ENCODE results near the gene PDE3A. TPM values are rescaled to one million over a fixed set of nuclear protein-coding genes. Genes with fewer than 3 reads are reported as not detected.

The PDE3A gene
- total RNA-seq, 1 donor from 2014 or later: 27.9 TPM

DNA sequence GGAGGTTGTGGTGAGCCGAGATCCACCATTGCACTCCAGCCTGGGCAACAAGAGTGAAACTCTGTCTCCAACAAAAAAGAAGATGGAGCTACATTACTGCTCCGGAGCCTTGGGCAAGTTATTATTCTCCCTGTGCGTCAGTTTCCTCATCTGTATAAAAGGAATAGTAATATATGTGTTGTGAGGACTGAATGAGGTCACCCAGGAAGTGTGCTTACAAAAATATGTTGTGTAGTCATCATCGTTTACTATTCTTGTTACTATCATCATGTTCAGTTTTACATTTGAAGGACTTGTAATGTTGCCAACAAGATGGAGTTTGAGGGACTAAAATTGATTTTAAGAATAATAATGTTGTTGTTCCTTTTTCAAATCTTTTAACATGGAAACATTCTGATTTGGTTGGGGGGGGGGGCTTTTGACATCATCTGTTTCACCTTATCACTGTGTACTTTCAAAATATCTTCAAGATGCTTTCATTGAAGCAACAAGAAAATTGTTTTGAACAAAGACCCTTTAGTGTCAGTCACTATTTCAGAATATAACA is 156.8 kb downstream of the PDE3A start:
- no peak for DNase-seq (ENCODE audit: low spot score)
- Mint-ChIP-seq H3K4me1 (ENCODE audit: low read depth) (peaks cover 61% of the 10 kb centered on the region), H3K4me3 (ENCODE audit: unreplicated experiment) (no peak overlapping the region), H3K27me3 (ENCODE audit: low read depth) (no peaks in the 10 kb centered on the region), H3K36me3 (ENCODE audit: low read depth) (peaks cover 2% of the 10 kb centered on the region), H3K27ac (ENCODE audit: unreplicated experiment) (peak overlapping the region; percentile 1), H3K9me3 (ENCODE audit: low read depth) (no peaks in the 10 kb centered on the region)
- TF ChIP-seq, protein P1, sequence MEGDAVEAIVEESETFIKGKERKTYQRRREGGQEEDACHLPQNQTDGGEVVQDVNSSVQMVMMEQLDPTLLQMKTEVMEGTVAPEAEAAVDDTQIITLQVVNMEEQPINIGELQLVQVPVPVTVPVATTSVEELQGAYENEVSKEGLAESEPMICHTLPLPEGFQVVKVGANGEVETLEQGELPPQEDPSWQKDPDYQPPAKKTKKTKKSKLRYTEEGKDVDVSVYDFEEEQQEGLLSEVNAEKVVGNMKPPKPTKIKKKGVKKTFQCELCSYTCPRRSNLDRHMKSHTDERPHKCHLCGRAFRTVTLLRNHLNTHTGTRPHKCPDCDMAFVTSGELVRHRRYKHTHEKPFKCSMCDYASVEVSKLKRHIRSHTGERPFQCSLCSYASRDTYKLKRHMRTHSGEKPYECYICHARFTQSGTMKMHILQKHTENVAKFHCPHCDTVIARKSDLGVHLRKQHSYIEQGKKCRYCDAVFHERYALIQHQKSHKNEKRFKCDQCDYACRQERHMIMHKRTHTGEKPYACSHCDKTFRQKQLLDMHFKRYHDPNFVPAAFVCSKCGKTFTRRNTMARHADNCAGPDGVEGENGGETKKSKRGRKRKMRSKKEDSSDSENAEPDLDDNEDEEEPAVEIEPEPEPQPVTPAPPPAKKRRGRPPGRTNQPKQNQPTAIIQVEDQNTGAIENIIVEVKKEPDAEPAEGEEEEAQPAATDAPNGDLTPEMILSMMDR (IDR thresholded peaks at IDR 0.05): no peak

DNA sequence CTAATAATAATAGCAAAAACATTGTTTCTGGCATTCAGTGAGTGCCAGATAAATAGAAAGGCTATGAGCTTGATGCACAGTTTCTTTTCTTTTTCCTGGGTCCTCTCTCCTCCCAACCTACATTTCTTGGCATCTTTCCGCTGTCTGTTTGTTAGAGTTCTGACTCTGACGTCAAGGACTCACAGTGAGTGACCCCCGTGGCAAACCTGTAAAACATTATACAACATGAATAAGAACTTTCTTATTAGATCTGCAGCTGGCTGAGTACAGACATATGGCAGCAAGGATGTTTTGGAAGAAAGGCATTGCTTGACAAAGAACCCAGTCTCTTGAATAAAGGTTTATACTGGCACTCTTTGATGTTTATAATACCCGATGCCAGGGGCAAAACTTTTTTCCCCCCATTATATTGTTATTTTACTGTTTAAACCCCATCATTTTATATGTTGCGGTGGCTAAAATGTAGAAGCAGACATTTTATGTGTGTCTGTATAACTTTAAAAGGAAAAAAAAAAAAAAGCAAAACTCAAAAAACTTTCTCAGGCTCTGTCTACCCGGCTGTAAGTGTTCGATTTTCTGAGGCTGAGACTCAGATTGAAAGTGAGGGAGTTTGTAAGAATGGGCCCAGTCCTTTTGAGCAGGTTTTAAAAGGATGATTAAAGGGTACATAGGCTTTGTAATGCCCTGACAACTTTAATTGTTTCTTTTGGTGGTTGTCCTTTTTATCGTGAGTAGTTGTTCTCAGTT is 159.3 kb downstream of the PDE3A start:
- no peaks in the 10 kb centered on the region for H3K9me3 Mint-ChIP-seq (ENCODE audit: low read depth)
- peaks cover under 1% of the 10 kb centered on the region for H3K36me3 Mint-ChIP-seq (ENCODE audit: low read depth)
- TF ChIP-seq, protein P1 (IDR thresholded peaks at IDR 0.05): no peak
- H3K27ac Mint-ChIP-seq (ENCODE audit: unreplicated experiment): peak overlapping the region; percentile 95
- no peak for DNase-seq (ENCODE audit: low spot score)
- H3K27me3 Mint-ChIP-seq (ENCODE audit: low read depth): no peaks in the 10 kb centered on the region
- H3K4me3 Mint-ChIP-seq (ENCODE audit: unreplicated experiment): peak overlapping the region; percentile 60
- peaks cover 47% of the 10 kb centered on the region for H3K4me1 Mint-ChIP-seq (ENCODE audit: low read depth)

DNA sequence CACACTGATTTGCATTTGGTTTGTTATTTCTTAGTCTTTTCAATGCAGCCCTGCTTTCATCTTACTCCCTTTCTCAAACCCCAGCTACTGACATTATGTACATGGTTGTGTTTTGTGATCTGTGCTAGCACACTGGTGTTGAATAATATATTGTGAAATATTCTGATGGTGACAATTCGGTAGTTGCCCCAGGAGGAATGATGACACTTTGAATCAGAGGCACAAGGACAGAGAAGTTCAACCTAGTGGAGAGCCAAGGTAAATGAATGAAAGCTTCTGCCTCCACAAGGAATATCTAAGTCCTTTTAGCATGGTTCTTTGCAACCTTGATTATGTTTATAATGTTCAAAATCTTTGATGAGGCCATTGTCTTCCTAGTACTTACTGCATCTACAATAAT is 159.9 kb downstream of the PDE3A start:
- Mint-ChIP-seq H3K4me1 (ENCODE audit: low read depth) (peaks cover 40% of the 10 kb centered on the region), H3K4me3 (ENCODE audit: unreplicated experiment) (peak overlapping the region; percentile 60), H3K27ac (ENCODE audit: unreplicated experiment) (peak overlapping the region; percentile 95), H3K27me3 (ENCODE audit: low read depth) (no peaks in the 10 kb centered on the region), H3K36me3 (ENCODE audit: low read depth) (no peaks in the 10 kb centered on the region), H3K9me3 (ENCODE audit: low read depth) (no peaks in the 10 kb centered on the region)
- TF ChIP-seq, protein P1 (IDR thresholded peaks at IDR 0.05): peak; percentile 42
- no peak for DNase-seq (ENCODE audit: low spot score)

DNA sequence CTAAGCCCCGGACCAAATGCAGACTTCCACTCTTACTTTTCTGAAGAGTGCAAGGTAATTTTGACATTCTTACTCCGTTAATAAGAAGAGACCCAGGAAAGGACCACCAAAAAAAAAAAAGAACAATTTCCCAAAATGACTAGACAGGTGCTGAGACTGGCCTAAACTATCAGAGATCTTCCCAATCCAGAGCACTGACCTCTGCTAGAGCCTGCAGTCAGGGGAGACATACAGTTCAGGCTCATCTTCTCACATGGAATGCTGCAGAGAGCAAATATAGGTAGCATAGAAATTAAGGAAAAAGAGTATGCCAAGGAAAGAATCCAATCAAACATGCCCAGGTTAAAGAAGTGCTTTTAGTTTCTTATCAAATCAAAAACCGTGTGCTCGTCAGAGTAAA is 177.9 kb downstream of the PDE3A start:
- TF ChIP-seq, protein P1 (IDR thresholded peaks at IDR 0.05): no peak
- DNase-seq (ENCODE audit: low spot score): no peak
- Mint-ChIP-seq H3K27me3 (ENCODE audit: low read depth) (no peaks in the 10 kb centered on the region), H3K27ac (ENCODE audit: unreplicated experiment) (no peak overlapping the region), H3K36me3 (ENCODE audit: low read depth) (no peaks in the 10 kb centered on the region), H3K4me1 (ENCODE audit: low read depth) (peaks cover 33% of the 10 kb centered on the region), H3K4me3 (ENCODE audit: unreplicated experiment) (no peak overlapping the region), H3K9me3 (ENCODE audit: low read depth) (no peaks in the 10 kb centered on the region)

DNA sequence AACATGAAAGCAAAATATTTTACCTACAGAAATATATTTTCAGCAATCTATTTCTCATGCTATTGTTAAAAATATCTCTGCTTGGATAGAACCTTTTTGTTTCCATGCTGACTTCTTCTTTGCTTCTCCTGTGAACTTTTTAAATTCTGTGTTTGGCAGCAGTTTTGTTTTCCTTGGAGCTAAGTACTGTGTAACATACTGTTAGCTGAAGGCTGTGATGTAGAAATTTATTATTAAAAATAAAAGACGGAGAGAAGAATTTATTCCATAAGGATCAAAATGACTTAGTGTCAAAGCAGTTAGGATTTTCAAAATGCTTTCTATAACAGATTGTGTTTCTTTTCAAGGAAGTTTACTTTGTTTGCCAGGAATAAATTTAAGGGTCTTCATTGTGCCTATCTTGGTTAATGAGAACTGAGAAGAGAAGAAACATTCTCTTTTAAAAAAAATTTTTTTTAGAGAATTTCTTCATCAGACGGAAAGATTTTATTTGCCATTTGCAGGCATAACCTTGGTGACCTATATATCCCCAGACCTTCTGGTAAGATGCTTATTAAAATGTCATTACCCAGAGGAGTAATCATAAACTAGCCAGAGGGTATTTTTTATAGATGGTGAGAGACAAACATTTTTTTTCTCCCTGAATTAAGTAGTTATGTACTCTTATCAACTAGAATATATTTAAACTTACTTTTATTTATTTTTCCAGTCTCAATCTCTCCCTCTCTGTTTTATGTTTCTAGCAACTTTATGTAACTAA is 179.7 kb downstream of the PDE3A start:
- DNase-seq (ENCODE audit: low spot score): no peak

More for the DNA sequence above, 179.7 kb downstream of the PDE3A start:
- no peak overlapping the region for H3K4me3 Mint-ChIP-seq (ENCODE audit: unreplicated experiment)
- H3K9me3 Mint-ChIP-seq (ENCODE audit: low read depth): no peaks in the 10 kb centered on the region
- peaks cover 33% of the 10 kb centered on the region for H3K4me1 Mint-ChIP-seq (ENCODE audit: low read depth)
- H3K27me3 Mint-ChIP-seq (ENCODE audit: low read depth): no peaks in the 10 kb centered on the region
- TF ChIP-seq, protein P1 (IDR thresholded peaks at IDR 0.05): no peak
- H3K36me3 Mint-ChIP-seq (ENCODE audit: low read depth): peaks cover 1% of the 10 kb centered on the region
- peak overlapping the region; percentile 78 for H3K27ac Mint-ChIP-seq (ENCODE audit: unreplicated experiment)
